K562 (cell line): Measurements from ENCODE around the gene GPSM3. TPM values are rescaled to one million over a fixed set of nuclear protein-coding genes. Genes with fewer than 3 reads are reported as not detected.

Experiments used
- ARID4B ChIP-seq: sonication (generic); formaldehyde crosslinking; IDR thresholded peaks from 2 replicates; pipeline ENCODE4 v1.8.0; 2022; ENCODE audit warnings: mild to moderate bottlenecking, missing genetic modification reagents
- ASH1L ChIP-seq: fragments of 450-650 bp; IDR thresholded peaks from 2 replicates; pipeline ENCODE4 v1.6.1; 2018; ENCODE audit warnings: borderline replicate concordance, mild to moderate bottlenecking, low read depth; ENCODE audit not compliant: partially characterized antibody
- BACH1 ChIP-seq: fragments of 200-800 bp; sonication (Bioruptor generic); IDR thresholded peaks from 2 replicates; pipeline ENCODE4 v1.6.1; 2016; ENCODE audit warnings: missing genetic modification characterization, missing compliant biosample characterization
- ELK3 ChIP-seq: fragments of 450-650 bp; formaldehyde crosslinking; IDR thresholded peaks from 2 replicates; pipeline ENCODE4 v1.4.0; 2020; ENCODE audit warnings: mild to moderate bottlenecking
- PHF20 ChIP-seq: fragments of 450-650 bp; IDR thresholded peaks from 2 replicates; pipeline ENCODE4 v1.6.1; 2018; ENCODE audit not compliant: partially characterized antibody
- TAL1 ChIP-seq: fragments of 450-650 bp; IDR thresholded peaks from 2 replicates; pipeline ENCODE4 v1.6.1; 2016; ENCODE audit warnings: mild to moderate bottlenecking
- TCFL5 ChIP-seq: fragments of 250-450 bp; sonication (Bioruptor Pico); conservative IDR thresholded peaks from 2 replicates; pipeline ENCODE4 v1.6.1; 2021; ENCODE audit warnings: mild to moderate bottlenecking, moderate library complexity, matching md5 sums
- TRIM24 ChIP-seq, 2 experiments: fragments of 450-650 bp; IDR thresholded peaks; 2 replicates each; pipeline ENCODE4 v1.6.1; 2016
- TSHZ1 ChIP-seq: fragments of 250-450 bp; sonication (Bioruptor Pico); IDR thresholded peaks from 2 replicates; pipeline ENCODE4 v1.4.0; 2020; ENCODE audit warnings: mild to moderate bottlenecking, moderate library complexity
- ZNF354B ChIP-seq: fragments of 250-450 bp; sonication (Bioruptor Pico); IDR thresholded peaks from 2 replicates; pipeline ENCODE4 v1.4.0; 2020
- ZNF584 ChIP-seq: fragments of 200-800 bp; sonication (Bioruptor generic); IDR thresholded peaks from 2 replicates; pipeline ENCODE4 v1.6.1; 2016; ENCODE audit warnings: low read depth, mild to moderate bottlenecking, missing genetic modification characterization, missing compliant biosample characterization
- polyA plus RNA-seq, 8 experiments: library from polyadenylated mRNA; depleted of rRNA in 4 of 8; stranded (reverse) in 5 of 8; unstranded in 3 of 8; fragments of >200 nt; fragmentation: Nextera tagmentation in 2 of 8; fragmentation: Illumina TruSeq in 1 of 8; extraction: Ambion mirVana in 2 of 8; extraction: Trizol in 1 of 8; gene quantifications; 2 replicates each; pipeline versions ENCODE4 v1.2.1 to v1.2.3, GENCODE V29; 2011 to 2014; ENCODE audit warnings: inconsistent platforms in 1 of 8, missing spikeins in 1 of 8
- total RNA-seq, 7 experiments: library from RNA; depleted of rRNA in 6 of 7; stranded (reverse); fragments of >200 nt in 6 of 7; fragmentation: Illumina TruSeq in 2 of 7; extraction: Trizol in 2 of 7; gene quantifications; 2 replicates each; pipeline versions ENCODE4 v1.2.1 to v1.2.3, GENCODE V29; 2011 to 2021; ENCODE audit warnings: low replicate concordance in 1 of 7

Gene GPSM3
- total and polyA plus RNA-seq, 9 of the 15 experiments (the other 6 are each of a cell fraction or from before 2014, with no cell fraction given) = 5.3 to 42.6 (median 24.4) TPM

- TF ChIP-seq TSHZ1 (CRISPR knock-in tag) (no peak), PHF20 (no peak), ASH1L (peak; percentile 23), ZNF354B (CRISPR knock-in tag) (no peak), TRIM24 (IDR thresholded peaks at IDR 0.05) (no peak), TCFL5 (CRISPR knock-in tag) (no peak), ZNF584 (CRISPR knock-in tag) (no peak), ARID4B (CRISPR knock-in tag) (no peak), TAL1 (0 out of 2 replicates have a peak, but pooled peaks have one; percentile 11), ELK3 (no peak), BACH1 (tag) (no peak)
Measured at GRCh38 chr6:32215617-32216016, 23.2 kb upstream of the GPSM3 start (continued).
